GOT3 (cell line): ENCODE measurements around the gene CNTN2.

Source experiments
- DNase-seq: peaks from one replicate; lab custom pipeline; 2025; ENCODE audit warnings: mixed read lengths; lab: John Stamatoyannopoulos, UW

CNTN2 gene

GRCh38 chr1:205018381-205018780, 24.6 kb upstream of the CNTN2 start:
- DNase-seq: no peak

- DNase-seq: no peak
Measured at GRCh38 chr1:205020466-205020865, 22.5 kb upstream of the CNTN2 start.

- no peak for DNase-seq
Measured at GRCh38 chr1:205024679-205025078, 18.3 kb upstream of the CNTN2 start.

GRCh38 chr1:205025239-205025638, 17.8 kb upstream of the CNTN2 start:
- no peak for DNase-seq

- no peak for DNase-seq
Measured at GRCh38 chr1:205026181-205026580, 16.8 kb upstream of the CNTN2 start.

- no peak for DNase-seq
Measured at GRCh38 chr1:205028390-205028789, 14.6 kb upstream of the CNTN2 start.

- no peak for DNase-seq
Measured at GRCh38 chr1:205028924-205029323, 14.1 kb upstream of the CNTN2 start.

GRCh38 chr1:205030241-205030640, 12.8 kb upstream of the CNTN2 start:
- DNase-seq: no peak

- no peak for DNase-seq
Measured at GRCh38 chr1:205030896-205031295, 12.1 kb upstream of the CNTN2 start.

GRCh38 chr1:205032508-205032907, 10.5 kb upstream of the CNTN2 start:
- DNase-seq: no peak

GRCh38 chr1:205037539-205037938, 5.5 kb upstream of the CNTN2 start:
- no peak for DNase-seq

- no peak for DNase-seq
Measured at GRCh38 chr1:205038132-205038786, 4.8 kb upstream of the CNTN2 start.

- DNase-seq: no peak
Measured at GRCh38 chr1:205041001-205041715, 1.9 kb upstream of the CNTN2 start.

- no peak for DNase-seq
Measured at GRCh38 chr1:205041998-205042910, 758 bp upstream of the CNTN2 start.

- no peak for DNase-seq
Measured at GRCh38 chr1:205043866-205044265, 854 bp downstream of the CNTN2 start.

GRCh38 chr1:205044741-205045140, 1.7 kb downstream of the CNTN2 start:
- DNase-seq: no peak

GRCh38 chr1:205045146-205045545, 2.1 kb downstream of the CNTN2 start:
- no peak for DNase-seq

- DNase-seq: no peak
Measured at GRCh38 chr1:205046870-205047269, 3.9 kb downstream of the CNTN2 start.

GRCh38 chr1:205047764-205048231, 4.8 kb downstream of the CNTN2 start:
- DNase-seq: no peak

- DNase-seq: no peak
Measured at GRCh38 chr1:205048382-205048781, 5.4 kb downstream of the CNTN2 start.

GRCh38 chr1:205049479-205049878, 6.5 kb downstream of the CNTN2 start:
- no peak for DNase-seq

GRCh38 chr1:205052690-205053089, 9.7 kb downstream of the CNTN2 start:
- DNase-seq: no peak

GRCh38 chr1:205053296-205053695, 10.3 kb downstream of the CNTN2 start:
- no peak for DNase-seq
